Stomach (tissue), 4 donors: ENCODE measurements around the gene SDK2.

Source experiments
- POLR2A ChIP-seq, 4 donors: fragments of 450-650 bp; IDR thresholded peaks; one replicate each; pipeline ENCODE4 v1.6.1; 2016; ENCODE audit warnings: antibody characterized with exemption in 4 of 4, control low read depth in 2 of 4, mild to moderate bottlenecking in 1 of 4, moderate library complexity in 1 of 4
- POLR2AphosphoS5 ChIP-seq, 3 donors: sonication (generic); formaldehyde crosslinking; IDR thresholded peaks; one replicate each; pipeline ENCODE4 v1.6.1; 2016; ENCODE audit warnings: antibody characterized with exemption in 3 of 3

DNA sequence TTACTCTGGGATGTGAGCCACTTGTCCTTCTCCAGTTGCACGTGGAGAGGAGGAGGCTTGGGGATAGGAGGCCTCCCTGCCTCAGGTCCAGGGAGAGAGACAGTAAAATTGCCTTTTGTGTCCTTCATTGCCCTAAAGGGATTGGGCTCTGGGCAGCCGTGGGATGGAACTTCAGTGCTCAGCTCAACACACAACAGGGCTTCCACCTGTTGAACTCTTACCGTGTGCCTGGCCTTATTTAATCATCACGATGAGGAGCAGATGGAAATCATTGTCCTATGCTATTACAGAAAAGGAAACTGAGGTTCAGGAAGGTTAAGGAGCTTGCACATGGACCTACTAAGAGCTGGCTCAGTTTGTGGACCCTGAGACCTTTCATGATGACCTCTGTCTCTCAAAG, 240.0 kb downstream of the SDK2 start:
- TF ChIP-seq POLR2AphosphoS5 (IDR thresholded peaks at IDR 0.05) (no peak), POLR2A (IDR thresholded peaks at IDR 0.05) (no peak)
